NCI-H2196 (cell line): ENCODE data around the gene NXPH2.
"Not testable (repeated sequence)": the region's sequence is repeated elsewhere in the genome, so short reads cannot be mapped to it uniquely, and the experiment has no call there.

Experiments used
- DNase-seq: peaks from one replicate; lab custom pipeline; 2025; ENCODE audit not compliant: unreplicated experiment; lab: John Stamatoyannopoulos, UW

NXPH2 gene

DNA sequence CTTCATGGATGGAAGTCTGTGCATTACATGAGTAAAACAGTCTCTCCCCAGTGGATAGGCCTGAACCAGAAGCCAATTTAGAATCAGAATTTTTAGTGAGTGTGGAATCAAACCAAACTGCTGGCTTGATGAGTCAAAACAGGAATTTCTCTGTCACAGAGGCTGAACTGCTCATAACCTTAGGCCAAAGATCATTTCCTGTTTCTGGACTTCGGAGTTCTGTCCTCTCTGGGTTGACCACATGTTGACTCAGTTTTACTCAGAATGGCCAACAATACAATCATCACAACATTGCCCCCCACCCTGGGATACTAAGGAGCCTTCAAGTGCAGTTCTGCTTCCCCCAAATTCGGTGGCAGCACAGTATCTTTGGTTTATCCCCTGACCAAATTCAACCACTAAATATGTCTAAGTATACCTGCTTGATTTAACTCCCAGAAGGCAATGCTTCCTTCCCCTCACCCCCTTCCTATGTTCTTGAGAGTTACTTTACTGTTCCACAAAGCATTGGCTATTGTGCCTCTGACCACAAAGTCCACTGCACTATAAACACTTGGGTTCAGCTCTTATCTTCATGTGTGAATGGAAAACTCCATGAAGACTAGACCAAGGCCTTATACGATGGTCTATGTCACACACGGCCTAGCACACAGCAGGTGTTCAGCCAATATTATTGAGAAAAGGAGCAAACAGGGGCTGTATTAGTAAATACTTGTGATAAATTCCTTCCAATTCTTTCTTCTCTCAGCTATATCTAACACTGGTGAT, 67.8 kb downstream of the NXPH2 start:
- no peak for DNase-seq

DNA sequence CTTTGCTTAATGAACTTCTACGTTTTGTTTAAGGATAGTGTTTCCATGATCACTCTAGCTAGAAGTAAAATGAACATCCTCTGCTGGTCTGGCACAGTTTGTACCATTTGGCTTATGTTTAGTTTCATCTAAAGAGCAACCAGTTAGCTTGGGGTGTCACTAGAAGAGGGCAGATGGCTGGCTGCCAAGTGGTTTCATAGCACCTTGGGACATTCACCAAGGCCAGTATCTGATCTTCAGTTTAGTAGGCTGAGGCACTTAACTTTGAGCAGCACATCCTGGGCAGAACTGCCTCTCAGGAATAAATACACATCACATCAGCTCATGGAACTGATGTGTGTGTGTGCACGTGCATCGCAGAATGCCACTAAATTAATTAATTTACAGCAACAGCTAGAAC, 68.4 kb downstream of the NXPH2 start:
- DNase-seq = no peak

DNA sequence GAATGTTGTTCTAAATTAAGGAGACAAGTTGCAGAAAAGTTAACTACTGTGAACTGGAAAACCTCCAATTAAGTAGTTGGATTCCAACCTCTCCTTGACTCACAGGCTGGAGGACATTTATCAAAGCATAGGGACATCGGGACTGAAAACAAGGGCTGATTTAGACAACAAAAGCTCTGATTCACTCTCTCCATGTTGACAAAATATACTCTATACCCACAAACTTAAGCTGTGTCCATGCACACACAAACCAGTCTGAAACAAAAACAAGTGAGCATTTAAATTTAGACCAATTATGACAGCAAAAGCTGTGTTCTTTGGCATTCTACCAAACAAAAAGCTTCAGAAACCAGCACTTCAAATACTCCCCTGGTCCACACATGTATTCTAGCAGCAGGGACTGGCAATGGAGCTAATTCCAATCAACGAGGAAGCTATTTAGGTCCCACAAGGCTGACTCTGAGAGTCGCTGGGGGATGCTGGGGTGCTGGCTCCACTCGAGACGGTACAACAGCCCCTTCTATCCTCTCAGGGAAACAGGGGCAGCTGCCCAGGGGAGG, 71.4 kb downstream of the NXPH2 start:
- DNase-seq = no peak

DNA sequence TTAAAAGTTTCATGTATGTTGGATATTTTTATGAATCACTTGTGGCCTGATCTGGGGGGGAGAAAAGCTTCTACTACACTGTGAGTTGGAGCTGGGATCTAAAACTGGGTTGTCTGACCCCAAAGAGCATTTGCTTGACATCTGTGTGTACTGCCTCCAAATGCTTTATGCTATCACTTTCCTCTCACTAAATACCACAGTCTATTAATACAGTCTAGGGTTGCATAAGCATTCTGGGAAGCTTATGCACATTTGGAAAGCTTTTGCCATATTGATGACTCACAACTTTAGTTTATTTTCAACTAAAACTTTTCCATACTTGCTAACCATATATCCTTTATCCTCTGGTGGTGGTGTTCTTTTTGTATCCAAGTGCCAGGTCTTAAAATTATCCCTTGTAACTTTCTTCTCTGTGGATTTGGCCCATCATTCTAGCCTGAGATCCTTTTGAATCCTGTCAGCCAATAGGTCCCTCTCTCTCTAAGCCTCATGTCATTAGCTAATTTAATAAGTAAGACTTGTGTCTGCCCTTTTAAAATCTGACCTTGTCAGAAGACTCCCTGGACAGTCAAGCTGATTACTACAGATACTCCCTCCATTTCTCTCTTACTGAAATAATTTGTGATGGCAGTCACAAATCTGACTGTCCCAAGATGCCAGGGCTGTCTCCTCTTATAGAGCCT, 72.7 kb downstream of the NXPH2 start:
- no peak for DNase-seq

DNA sequence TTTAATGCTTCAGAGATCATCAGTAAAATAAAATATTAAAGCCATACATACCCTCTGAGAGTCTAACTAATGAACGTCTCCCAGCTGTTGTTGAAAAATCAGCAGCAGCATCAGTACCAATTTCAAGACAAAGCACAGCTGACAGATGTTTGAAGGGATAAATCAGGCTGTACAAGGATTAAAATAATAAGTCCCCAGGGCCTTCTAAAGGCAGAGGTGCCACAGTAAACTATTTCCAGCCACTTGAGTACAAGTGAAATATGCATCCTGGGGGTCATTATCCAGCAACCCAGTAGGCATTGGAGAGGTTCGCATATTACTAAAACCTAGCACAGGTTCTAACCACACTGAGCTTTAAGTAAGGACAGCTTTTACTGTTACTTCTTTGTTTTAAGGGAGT, 76.9 kb downstream of the NXPH2 start:
- no peak for DNase-seq

DNA sequence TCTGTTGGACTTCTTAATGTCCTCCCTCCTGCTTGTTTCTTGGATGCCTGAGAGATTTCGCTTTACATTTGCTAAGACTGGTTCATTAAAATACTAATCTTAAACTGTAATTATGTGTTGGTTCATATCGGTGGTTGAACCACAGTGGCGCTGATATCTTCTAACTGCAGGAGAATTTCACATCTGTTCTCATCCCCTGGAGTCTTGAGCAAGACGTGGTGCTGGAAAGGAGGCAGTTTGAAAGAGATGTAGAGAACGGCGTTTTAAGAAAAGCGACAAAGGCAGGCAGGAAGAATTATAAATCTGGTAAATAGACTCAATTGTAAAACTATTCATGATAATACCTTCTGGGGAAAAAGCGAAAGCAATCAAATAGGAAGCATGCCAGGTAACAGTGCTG, 79.5 kb downstream of the NXPH2 start:
- no peak for DNase-seq

DNA sequence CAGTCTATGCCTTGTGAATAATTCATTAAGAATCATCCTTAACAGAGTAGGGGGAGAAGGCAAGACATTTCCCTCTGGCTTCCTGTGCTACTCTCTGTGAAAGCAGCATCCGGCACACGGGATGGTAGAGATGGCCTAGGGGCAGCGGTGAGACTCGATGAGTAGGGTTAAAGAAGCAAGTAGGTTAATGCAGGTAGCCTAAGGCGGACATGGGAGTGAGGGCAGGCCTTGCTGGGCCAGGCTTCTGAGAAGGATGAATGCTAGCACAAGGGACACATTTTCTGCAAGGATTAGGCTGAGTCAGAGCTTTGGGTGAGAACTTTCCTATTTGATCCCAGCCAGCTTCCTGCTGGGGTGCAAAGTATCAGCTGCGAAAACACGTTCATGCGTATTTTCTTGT, 80.8 kb downstream of the NXPH2 start:
- DNase-seq = no peak

DNA sequence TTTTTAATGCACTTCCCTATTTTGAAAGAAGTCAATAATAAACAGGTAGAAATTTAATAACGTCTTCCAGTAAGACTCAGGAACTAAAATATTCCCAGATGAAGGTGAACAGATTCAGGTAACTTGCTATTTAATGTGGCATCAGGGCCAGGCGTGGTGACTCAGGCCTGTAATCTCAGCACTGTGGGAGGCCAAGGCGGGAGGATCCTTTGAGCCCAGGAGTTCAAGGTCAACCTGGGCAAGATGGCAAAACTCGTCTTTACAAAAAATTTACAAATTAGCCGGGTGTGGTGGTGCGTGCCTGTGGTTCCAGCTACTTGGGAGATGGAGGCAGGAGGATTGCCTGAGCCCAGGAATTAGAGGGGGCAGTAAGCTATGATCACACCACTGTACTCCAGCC, 81.8 kb downstream of the NXPH2 start:
- DNase-seq = no peak

DNA sequence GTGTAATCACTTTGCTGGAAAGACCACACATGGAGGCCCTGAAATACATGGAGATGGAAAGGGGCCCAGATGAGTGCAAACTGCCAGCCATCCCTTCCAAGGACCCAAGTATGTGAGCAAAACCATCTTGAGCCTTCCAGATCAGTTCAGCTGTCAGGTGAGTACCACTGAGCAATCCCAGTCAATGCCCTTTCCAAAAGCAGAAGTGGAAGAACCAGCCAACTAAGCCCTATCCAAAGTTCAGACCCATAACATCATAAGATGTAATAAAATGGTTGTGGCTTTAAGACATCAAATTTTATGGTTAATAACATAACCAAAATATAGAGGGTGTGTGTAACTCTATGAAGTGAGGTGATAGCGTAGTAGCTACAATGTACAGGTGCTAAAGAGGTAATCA, 88.5 kb downstream of the NXPH2 start:
- DNase-seq = no peak

DNA sequence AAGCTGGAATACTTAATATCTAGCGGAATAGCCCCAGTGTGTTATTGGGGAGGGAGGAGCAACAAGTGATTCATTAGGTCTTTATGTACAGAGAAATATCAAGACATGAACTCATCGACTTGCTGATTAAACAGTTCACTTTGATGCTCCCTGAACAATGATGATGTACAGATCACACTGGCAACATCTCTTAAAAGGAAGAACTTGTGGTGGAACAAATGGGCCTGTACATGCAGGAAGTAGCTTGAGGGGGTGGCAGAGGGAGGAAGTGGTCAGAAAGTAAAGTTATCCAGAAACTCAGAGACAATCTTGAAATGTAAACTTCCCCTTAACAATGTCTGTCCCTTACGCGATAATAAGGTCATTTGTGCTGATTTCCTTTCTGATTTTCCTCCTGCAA, 90.5 kb downstream of the NXPH2 start:
- DNase-seq = no peak

DNA sequence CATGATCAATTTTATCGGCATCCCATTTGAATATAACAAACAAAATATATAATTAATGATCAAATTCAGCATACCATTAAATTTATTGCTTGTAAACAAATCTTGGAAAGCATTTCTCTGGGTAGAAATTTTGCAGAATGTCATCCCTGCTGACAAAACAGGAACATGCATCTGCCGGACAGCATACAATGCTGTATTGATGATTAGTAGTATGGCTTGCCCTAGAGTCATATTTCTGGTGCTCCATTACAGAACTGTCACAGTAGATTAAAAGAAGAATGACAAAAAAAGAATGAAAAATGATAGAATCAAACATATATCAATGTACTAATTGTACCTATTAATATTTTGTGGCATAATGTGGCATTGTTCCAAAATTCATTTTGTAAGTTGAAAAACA, 98.0 kb downstream of the NXPH2 start:
- no peak for DNase-seq

DNA sequence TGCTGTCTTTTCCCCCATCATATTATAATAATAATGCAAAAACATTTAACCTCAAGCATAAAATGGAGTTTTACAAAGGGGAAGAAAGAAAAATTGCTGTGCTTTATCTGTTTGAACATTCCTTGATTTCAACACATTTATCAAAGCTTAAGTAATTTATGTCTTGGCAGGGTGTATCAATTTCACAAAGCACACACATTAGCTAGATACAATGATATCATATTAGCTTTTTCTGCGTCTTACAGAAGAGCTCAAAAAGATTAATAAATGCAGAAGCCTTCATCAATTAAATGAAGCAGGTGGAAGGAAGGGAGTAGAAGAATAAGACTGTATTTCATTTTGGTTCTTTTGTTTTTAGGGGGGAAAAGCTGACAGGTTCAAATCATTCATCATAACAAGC, 103.0 kb downstream of the NXPH2 start:
- no peak for DNase-seq

DNA sequence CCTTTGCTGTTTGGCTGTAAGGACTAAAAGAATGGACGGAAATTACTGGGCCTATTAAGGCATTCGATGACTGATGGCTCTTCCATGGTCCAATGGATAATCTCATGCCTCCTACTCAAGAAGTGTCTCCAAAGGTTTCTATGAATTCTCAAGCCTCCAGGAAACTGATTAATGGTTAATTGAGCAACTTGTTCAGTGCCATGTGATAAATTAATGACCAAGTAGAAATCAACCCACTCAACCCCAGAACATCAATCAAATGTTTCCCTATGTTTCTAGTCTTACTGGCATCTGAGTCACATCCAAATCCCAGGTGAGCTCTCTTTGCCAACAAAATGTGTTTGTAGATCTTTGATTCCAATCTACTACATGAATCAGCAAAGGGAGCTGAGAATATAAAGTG, 103.6 kb downstream of the NXPH2 start:
- no peak for DNase-seq

DNA sequence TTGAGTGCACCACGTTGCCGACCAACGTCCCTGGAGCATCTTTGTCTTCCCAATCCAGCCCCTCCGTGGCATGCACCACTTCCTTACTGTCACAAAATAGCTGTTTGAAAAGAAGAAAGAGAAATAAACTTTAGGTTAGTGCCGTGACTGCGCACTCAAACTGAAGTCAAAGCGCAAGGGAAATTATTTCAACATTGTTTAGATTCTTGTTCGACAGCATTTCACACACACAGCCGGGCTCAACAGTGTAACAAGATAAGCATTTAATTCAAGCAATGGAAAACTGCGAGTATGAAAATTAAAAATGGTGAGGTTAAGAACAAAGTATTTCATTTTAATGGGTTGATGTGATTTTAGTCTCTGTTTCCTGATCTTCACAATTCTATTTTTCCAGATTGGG, 108.6 kb downstream of the NXPH2 start:
- no peak for DNase-seq

DNA sequence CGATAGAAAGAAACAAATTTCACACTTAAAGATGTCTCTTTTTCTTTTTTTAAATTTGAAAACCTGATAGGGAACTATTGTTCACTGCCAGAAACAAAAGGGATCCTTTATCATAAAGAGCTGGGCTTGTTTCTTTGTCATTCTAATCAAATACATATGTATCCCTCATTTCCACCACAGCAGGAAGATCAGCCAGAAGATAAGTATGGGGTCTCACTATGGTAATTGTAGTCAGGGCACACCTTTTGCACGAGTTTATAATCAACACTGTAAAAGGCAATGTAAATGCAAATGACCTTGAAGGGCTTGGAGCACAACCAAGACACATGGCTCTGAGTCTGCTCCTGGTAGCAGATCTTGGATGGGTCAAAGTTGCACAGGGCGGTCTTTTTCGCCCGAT, 109.5 kb downstream of the NXPH2 start:
- DNase-seq = no peak

DNA sequence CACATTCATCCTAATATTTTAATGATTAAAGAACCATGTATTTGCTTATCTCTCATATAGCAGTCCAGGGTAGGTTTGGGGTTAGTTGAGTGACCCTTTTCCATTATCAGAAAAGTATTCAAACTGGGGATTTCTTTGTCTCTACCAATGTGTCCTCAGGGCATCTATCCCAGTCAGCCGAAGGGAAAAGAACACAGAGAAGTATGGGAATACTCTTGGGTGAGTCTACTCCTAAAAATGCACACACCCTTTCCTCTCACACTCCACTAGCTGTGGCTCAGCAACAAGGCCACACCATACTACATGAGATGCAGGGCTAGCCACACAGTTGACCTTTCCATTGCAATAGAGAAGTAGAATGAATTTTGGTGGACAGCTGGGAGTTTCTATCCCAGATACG, 114.3 kb downstream of the NXPH2 start:
- DNase-seq = no peak

DNA sequence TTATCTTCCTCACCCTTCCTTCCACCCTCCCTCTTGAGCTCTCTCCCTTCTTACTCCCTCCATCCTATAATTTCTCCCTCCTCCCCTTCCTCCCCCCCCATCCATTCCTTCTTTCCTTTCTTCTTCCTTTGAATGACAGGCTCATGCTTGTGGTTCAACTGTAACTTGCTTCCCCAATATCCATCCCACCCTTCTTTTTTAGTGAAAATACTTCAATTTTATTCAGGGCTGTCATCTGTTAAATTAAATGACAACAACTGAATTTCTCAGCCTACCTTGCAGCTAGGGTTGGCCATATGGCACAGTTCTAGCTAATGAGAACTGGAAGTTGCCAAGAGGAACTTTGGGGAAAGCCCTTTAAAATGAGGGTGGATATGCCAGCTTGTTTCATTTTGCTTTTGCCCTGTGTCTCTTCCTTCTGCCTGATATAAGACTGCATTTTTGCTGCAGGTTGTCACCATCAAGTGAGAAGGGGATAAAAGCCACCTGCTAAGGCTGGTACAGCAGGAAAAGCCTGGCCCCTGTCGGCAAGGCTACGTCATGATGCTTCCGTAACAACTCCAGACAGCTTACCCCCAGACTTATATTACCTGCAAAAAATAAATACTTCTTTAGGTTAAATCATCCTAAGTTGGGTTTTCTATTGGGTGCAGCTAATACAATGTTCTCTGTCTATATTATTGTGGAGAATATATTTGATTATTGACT, 121.8 kb downstream of the NXPH2 start:
- no peak for DNase-seq

DNA sequence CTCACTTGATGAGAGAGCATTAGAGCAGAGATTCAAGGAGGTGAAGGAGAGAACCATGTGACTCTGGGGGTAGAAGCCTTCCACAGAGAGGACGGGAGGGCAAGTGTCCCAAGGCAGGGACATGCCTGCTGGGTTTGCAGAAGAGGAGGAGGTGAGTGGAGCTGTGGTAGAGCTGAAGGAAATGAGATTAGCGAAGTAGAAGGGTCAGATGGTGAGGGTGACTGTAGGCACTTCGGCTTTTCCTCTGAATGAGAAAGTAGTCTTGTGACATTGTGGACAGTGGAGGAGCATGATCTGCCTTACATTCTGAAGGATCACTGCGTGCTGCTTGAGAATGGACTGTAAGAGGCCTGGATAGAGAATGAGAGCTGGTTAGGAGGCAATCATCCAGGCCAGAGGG, 126.0 kb downstream of the NXPH2 start:
- no peak for DNase-seq

DNA sequence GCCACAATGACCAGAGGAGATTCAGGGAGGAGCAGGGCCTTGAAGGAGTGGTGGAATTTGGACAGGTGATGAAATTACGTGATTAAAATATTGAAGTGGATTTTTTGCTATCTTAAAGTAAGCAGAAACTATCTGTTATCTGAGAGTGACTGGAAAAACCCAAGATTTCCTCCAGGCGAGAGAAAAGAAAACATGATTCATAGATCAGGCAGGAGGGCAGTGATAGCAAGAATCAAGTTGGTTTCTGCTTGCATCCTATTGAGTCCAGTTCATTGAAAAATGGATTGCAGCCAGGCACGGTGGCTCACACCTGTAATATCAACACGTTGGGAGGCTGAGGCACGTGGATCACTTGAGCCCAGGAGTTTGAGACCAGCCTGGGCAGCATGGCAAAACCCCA, 127.8 kb downstream of the NXPH2 start:
- no peak for DNase-seq

DNA sequence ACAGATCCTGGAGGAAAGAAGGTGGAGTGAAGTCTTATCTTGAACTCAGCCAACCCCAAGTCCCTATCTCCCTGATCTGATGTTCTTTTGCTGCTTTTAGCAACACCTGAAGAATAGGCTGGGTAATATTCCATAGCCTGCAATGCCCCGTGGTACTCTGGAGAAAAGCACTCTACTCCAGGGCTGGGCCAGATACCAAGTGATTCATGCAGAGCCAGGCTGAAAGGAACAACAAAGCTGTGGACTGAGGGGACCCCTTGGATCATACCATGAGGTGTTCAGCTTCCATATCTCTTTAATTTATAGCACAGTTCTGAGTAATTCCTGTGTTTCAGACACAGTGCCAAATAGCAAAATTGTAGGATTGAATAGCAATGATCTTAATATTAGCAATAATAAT, 130.6 kb downstream of the NXPH2 start:
- DNase-seq = no peak

DNA sequence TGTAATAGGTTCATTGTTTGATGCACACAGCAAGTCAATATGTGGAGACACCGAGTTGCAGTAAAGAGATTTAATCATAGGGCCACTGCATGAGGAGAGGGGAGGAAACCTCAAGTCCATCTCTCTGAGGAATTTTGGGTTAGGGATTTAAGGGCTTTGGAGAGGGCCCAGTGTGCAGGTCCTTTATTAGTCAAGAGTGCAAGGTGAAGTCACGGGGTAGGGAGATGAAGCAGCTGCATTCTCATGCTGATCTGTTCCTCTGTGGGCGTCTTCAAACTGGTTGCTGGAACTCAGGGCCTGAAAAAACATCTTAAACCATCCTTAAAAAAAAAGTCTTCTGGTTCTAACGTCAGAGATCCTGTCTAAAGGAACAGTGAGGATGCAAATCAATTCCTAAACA, 131.6 kb downstream of the NXPH2 start:
- DNase-seq = no peak

DNA sequence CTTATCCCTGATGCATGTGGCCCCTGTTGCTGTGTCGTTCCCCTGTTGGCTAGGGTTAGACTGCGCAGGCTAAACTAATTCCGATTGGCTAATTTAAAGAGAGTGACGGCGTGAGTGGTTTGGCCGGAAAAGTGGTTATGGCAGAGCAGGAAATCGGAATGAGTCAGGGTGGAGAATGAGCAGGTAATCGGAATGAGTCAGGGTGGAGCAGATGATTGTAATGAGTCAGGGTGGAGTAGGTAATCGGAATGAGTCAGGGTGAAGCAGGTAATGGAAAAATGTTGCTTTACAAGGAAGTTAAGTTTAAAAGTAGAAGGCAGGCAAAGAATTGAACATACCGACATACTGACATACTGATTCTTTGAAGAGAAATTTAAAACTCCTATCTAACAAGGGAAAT, 135.4 kb downstream of the NXPH2 start:
- not testable (repeated sequence) for DNase-seq
